Inflammatory macrophage treated with lipopolysaccharide for 4 hours (primary cell): ENCODE measurements around the gene CNBD2.
"Not testable (repeated sequence)": the region's sequence is repeated elsewhere in the genome, so short reads cannot be mapped to it uniquely, and the experiment has no call there.

Source experiments
- DNase-seq: peaks from one replicate; pipeline ENCODE4 v3.0.0-alpha.2; 2020

The CNBD2 gene

DNA sequence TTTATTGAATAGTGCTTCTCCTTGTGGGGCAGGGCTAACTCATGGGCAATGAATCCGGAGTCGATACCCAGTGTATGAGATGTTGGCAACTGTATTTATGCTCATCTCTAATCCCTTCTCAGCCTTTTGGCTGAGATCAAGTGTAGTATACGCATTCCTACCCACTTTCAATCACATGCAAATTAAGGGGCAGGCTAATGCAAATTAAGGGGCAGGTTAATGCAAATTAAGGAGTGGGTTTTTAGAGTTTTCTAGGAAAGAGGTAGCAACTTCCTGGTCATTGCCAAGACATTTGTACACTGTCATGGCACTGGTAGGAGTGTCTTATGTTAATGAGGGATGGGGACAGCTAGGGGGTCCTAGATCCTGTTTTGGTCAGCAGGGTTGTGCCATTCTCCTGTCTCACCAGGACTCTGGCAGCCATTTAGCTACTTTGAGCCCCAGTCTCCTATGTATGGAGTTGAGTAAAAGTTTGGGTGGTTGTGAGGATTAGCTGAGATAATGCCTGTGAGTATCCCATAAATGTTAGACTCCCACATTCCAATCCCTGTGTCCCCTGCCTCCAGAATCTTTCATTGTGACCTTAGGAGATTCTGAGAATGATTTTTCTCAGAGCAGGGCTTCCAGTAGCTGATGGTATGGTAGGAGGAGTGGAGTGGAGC lies at the start of gene CNBD2:
TSS of gene CNBD2 (plus strand) at position 612 of the 662 bp plus-strand sequence. CDS start 173 bp downstream, outside the sequence.
- no peak for DNase-seq

DNA sequence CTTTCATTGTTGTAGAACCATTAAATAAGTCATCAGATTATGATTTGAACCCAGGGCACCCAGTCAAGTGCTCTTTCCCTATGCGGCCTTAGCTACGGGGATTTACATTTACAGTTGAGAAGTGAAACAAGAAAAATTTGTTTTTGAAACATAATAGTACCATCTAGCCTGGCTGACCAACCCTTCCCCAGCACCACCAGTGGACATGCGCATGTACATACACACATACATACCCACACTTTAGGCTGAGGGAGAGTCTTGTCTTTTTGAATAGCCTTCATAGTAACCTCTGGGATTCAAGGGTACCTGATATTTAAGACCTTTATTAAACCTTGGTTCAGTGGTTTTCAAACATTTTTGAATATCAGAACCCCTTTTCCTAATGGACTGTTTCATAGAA lies 47.9 kb upstream of the CNBD2 start:
- no peak for DNase-seq

DNA sequence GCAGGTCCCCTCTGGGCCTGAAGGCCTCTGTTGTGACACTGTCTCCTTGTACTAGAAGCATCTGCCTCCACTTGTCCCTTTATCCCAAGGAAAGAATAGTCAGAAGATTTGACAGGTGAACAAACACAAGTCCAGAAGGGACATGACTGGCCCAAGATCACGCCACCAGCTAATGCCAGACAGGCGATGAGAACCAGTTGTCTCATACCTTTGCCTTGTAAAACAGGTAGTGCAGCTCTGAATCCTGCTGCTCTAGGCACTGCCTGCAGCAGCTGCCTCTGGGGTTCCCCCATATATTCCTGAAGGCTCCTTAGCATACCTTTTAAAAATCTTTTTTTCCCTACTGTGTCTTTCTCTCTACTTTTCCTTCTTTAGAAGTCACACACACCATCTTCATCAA lies 39.1 kb upstream of the CNBD2 start:
- no peak for DNase-seq

DNA sequence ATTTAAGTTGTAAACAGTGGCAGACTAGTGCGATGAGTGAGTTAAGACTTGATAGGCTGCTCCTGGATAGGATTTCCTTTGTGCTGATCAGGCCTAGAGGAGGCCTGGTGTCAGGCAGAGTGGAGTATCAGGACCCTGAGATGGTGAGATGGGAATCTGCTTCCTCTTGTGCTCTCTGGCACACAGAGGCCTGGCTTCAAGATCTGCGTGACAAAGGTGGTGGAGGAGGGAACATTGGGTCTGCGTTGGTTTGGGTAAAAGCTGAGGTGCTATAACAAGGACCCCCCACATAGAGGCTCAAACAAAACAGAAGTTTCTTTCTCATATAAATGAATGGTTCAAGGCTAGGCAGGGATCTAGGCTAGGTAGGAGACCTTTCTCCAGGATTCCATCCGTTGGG lies 34.3 kb upstream of the CNBD2 start:
- no peak for DNase-seq

- DNase-seq, result no peak
Observed at GRCh38 chr20:35939264-35939663, 29.1 kb upstream of the CNBD2 start.

DNA sequence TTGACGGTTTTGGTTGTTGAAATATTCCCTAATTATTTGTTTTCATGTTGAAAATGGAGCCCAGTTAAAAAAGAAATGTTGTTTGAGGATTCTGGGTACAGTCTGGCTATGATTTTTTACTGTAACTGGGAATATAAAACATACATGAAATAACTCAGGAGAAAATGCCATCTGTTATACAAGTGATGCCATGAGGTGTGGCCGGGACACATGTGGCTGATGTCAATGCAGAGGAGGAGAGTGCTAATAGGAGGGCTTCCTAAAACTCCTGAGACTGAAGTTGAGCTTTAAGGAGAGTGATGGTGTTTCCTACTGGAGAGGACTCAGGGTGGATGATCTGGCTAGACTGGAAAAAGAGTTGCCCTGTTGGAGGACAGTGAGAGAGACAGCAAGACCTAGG lies 26.8 kb upstream of the CNBD2 start:
- DNase-seq, result no peak

DNA sequence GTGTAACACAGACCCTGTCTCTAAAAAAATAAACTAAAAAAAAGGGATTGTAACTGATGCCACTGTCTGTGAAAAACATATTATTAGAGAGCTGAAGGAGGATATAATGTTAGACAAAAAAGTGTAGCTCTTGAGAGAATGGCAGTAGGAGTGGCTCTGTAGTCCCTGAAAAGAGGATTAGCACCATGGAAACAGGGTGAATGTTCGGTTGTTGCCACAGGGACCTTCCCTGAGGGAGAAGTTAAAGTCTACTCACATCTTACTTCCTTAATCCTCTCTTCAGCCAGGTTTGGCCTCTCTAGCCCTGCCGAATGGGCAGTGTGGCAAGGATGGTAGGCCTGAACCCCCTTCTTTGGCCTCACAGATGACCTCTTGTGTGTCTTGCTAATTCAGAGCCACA lies 26.1 kb upstream of the CNBD2 start:
- DNase-seq, result peak; percentile 33

DNA sequence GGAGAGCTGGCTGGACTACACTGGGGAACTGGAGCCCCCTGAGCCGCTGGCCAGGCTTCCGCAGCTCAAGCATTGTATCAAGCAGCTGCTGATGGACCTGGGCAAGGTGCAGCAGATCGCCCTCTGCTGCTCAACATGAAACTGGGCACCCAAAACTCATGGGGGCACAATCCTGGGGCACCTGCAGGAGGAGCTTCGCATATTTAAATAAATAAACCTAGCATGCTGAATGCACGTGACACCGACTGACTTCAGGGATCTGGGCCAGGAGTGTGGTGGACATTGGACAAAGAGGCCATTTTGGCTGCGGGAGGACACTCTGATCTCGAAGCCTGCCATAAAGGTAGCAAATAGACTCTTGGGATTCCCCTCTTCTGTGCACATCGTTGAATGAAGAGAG lies 20.9 kb upstream of the CNBD2 start:
- DNase-seq, result peak; percentile 11

DNA sequence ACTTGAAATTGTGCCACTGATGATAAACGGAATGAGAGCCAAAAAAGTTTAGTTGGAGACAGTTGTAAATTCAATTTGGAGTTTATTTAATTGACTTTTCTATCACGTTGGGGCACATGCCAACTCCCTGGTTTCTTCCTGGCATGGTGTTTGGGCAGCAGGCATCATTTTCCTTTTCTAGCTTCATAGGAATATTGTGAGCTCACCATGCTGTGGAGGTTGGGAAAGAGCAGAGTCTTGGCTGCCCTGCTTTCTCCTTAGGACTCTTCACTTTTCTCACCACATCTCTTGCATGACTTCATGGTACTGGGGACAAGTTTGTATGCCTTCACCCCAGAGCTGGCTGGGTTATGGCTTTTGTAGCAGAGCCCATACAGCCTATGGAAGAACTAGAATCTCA lies 20.5 kb upstream of the CNBD2 start:
- no peak for DNase-seq

- no peak for DNase-seq
Observed at GRCh38 chr20:35950093-35950492, 18.3 kb upstream of the CNBD2 start.

GRCh38 chr20:35952080-35952479 lies 16.3 kb upstream of the CNBD2 start:
- DNase-seq, result not testable (repeated sequence)

DNA sequence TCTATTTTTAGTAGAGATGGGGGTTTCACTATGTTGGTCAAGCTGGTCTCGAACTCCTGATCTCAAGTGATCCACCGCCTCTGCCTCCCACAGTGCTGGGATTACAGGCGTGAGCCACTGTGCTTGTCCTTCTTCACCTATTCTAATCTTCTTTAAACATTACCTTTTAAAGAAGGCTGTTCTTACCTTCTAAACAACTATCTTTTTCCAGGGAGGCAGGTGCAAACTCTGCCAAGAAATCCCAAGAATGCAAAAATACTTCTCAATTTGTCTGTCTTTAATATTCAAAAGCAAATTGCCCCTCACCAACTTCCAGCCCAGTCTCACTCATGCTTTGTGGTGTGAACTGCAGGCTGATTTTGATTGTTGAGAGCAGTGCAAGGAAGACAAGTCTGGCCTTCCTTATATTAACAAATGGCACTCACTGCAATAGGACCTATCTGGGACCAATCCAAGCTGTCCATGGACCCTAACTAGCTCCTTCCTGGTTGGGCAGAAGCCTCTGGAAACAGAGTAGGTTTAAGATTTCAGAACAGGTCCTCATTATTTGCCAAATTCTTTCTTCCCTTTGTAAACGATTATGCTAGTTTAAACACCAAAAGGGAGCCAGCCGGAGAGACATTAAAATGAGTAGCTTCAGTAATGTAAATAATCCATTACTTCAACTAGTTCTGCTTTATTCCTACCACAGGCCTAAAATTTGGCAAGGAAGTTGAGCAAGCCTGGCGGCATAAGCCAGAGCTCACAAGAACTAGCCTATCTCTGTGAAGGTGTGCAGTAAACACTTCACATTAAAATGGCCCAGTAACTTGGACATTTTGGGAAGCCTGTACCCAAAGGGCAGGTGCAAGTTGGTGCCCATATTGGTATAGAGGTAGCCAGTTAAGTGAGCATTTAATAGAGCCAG lies 15.7 kb upstream of the CNBD2 start:
- peak; percentile 77 for DNase-seq

GRCh38 chr20:35953387-35954199 lies 14.8 kb upstream of the CNBD2 start:
- peak; percentile 43 for DNase-seq

DNA sequence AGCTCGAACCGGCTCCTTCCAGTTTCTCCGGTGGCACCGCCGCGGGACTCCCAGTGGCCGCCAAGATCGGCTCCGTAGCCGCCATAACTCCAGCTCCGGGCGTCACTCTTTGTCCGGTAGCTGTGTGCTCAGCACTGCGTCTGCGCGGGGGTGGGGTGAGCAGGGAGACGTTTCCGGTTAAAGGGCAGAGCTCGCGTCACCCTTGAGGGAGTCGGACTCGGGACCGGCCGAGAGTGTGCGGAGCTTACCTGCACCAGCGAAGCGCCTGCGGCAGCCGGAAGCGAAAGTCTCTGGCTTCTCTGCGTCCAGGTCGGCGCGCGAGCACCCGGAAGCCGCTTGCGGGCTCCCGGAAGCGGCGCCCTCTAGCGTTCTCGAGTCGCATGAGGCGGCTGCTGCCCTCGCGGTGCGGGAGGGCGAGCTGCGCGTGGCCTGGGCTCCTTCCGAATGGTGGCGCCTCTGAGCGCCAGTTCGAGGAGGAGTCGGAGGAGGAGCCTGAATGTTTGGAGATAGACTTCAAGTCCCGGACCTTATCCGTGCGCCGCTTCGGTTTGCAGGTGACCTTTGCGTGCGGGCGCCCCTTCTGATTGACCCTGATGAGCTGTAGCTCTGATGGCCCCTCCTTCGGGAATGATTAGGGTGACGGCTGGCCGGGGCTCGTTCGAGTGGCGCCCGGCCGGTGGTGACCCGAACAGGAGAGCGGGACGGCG lies 14.0 kb upstream of the CNBD2 start, which contains the start of gene SCAND1:
TSS of gene SCAND1 (minus strand) at position 303 of the 707 bp plus-strand sequence. CDS start at position 85, 218 bp downstream.
- DNase-seq, result peak; percentile 97

DNA sequence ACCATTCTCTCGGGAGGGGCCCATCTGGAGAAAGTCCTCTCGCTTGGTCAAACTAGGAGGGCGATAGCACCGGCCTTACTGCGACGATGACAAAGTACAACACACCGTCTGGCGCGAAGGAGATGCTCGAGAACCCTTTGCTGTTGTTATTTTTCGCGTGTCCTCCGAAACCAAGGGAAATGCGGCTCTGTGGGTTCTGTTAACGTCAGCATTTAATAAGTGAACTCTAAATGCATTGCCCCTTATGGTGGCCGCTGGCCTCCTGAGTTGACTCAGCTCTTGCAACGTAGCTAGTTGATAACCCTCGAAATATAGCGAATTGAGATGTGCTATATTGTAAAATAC lies 13.5 kb upstream of the CNBD2 start:
- peak; percentile 61 for DNase-seq

DNA sequence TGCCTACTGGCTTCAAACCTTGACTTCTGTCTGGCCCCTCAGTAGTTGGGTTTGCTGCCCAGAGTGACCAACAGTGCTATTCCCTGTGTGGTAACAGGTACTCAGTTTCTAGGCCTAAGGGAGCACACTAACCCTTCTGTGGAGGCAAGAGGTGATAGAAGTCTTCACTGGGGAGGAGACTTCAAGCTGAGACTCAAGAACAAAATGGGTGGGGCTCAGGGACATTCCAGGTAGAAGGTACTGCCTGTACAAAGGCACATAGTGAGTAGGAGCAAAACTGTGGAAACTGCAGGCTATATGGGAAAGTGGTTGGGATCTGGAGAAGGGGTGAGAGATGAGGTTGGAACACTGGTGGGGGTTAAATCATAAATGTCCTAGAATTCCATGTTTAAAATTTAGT lies 11.8 kb upstream of the CNBD2 start:
- DNase-seq, result no peak

GRCh38 chr20:35959291-35959690 lies 9.1 kb upstream of the CNBD2 start:
- peak; percentile 25 for DNase-seq

- DNase-seq, result no peak
Observed at GRCh38 chr20:35963878-35964277, 4.5 kb upstream of the CNBD2 start.

- no peak for DNase-seq
Observed at GRCh38 chr20:35968930-35969329, 540 bp downstream of the CNBD2 start.

GRCh38 chr20:35971981-35972380 lies 3.6 kb downstream of the CNBD2 start:
- DNase-seq, result no peak

- no peak for DNase-seq
Observed at GRCh38 chr20:35972462-35972861, 4.1 kb downstream of the CNBD2 start.

- DNase-seq, result no peak
Observed at GRCh38 chr20:35974256-35974655, 5.9 kb downstream of the CNBD2 start.
